Measurements from ENCODE around the gene MATR3. TPM values are rescaled to one million over a fixed set of nuclear protein-coding genes. Genes with fewer than 3 reads are reported as not detected.

MATR3 gene
- polyA plus RNA-seq, 5 donors, result 464 to 725 (median 623) TPM

- DNase-seq, result no peak
Measured at GRCh38 chr5:139271201-139272027, 22.1 kb upstream of the MATR3 start.

- no peak for DNase-seq
Measured at GRCh38 chr5:139272471-139273321, 20.8 kb upstream of the MATR3 start.

- no peak for DNase-seq
Measured at GRCh38 chr5:139273322-139273571, 20.3 kb upstream of the MATR3 start.

GRCh38 chr5:139273572-139274289 is 19.8 kb upstream of the MATR3 start:
- DNase-seq, result peak; percentile 78 to 79

- DNase-seq, result no peak
Measured at GRCh38 chr5:139275536-139275935, 18.0 kb upstream of the MATR3 start.

GRCh38 chr5:139275956-139276355 is 17.6 kb upstream of the MATR3 start:
- DNase-seq, result no peak

- DNase-seq, result peak in 1 of 2 donors; percentile 36
Measured at GRCh38 chr5:139276426-139276825, 17.1 kb upstream of the MATR3 start.

GRCh38 chr5:139277171-139277570 is 16.4 kb upstream of the MATR3 start:
- no peak for DNase-seq

GRCh38 chr5:139278540-139279274 is 14.8 kb upstream of the MATR3 start:
- no peak for DNase-seq

- no peak for DNase-seq
Measured at GRCh38 chr5:139282197-139282557, 11.4 kb upstream of the MATR3 start.

- DNase-seq, result no peak
Measured at GRCh38 chr5:139283252-139284166, 10.0 kb upstream of the MATR3 start.

GRCh38 chr5:139284295-139284694 is 9.2 kb upstream of the MATR3 start:
- DNase-seq, result no peak

GRCh38 chr5:139285651-139286392 is 7.7 kb upstream of the MATR3 start:
- no peak for DNase-seq

GRCh38 chr5:139287890-139288635 is 5.5 kb upstream of the MATR3 start:
- DNase-seq, result no peak

- no peak for DNase-seq
Measured at GRCh38 chr5:139291051-139291450, 2.5 kb upstream of the MATR3 start.

- DNase-seq, result no peak
Measured at GRCh38 chr5:139293202-139293506, 386 bp upstream of the MATR3 start.

GRCh38 chr5:139294374-139295165 is 1.0 kb downstream of the MATR3 start:
- DNase-seq, result peak; percentile 88 to 89

- no peak for DNase-seq
Measured at GRCh38 chr5:139295346-139296057, 2.0 kb downstream of the MATR3 start.
